Activated B cell treated with CpG ODN at 0.5 μM for 24 hours (primary cell): ENCODE results near the gene NPR2. TPM values are rescaled to one million over a fixed set of nuclear protein-coding genes. Genes with fewer than 3 reads are reported as not detected.
A peak's percentile ranks its signal among the peaks of the same experiment; 100 is the strongest.

Experiments
- ATAC-seq: fragments of 200-7000 bp; cut with Tn5 transposase; one replicate; pipeline ENCODE4 v1.10.0; 2021; ENCODE audit warnings: low read depth, mild to moderate bottlenecking, moderate library complexity
- CTCF ChIA-PET: fragments of 350-600 bp; sonication (Branson Sonifier 250); formaldehyde crosslinking; loops from one replicate; lab custom pipeline; 2021; ENCODE audit warnings: antibody characterized with exemption; lab: Charles Lee
- POLR2A ChIA-PET: fragments of 350-600 bp; sonication (Branson Sonifier 250); formaldehyde crosslinking; loops from one replicate; lab custom pipeline; 2021; ENCODE audit warnings: antibody characterized with exemption; lab: Charles Lee
- DNase-seq: peaks from one replicate; pipeline ENCODE4 v3.0.0; 2022
- H3K27ac Mint-ChIP-seq: one replicate; pipeline ENCODE4 v1.8.0; 2020; ENCODE audit warnings: mixed read lengths
- H3K27me3 Mint-ChIP-seq: one replicate; pipeline ENCODE4 v1.8.0; 2021; ENCODE audit warnings: mixed read lengths
- H3K36me3 Mint-ChIP-seq: one replicate; pipeline ENCODE4 v1.8.0; 2021; ENCODE audit warnings: low read depth, mixed read lengths
- H3K4me1 Mint-ChIP-seq: one replicate; pipeline ENCODE4 v1.8.0; 2021; ENCODE audit warnings: mixed read lengths
- H3K4me3 Mint-ChIP-seq: one replicate; pipeline ENCODE4 v1.8.0; 2020; ENCODE audit warnings: mild to moderate bottlenecking, mixed read lengths
- H3K9me3 Mint-ChIP-seq: one replicate; pipeline ENCODE4 v1.8.0; 2020; ENCODE audit warnings: mixed read lengths
- CTCF ChIP-seq: fragments of 200-600 bp; IDR thresholded peaks from one replicate; pipeline ENCODE4 v1.8.0; 2022; ENCODE audit warnings: antibody characterized with exemption, mild to moderate bottlenecking
- intact Hi-C: fragments of 100-400 bp; cut with micrococcal nuclease; formaldehyde crosslinking; loops from one replicate; pipeline ENCODE4 v1.15.1; 2024
- total RNA-seq: library from RNA; stranded (reverse); gene quantifications from 2 replicates; pipeline ENCODE4 v1.2.3, GENCODE V29; 2022

The NPR2 gene
- total RNA-seq, 1 donor from 2014 or later: 4.6 TPM

GRCh38 chr9:35745569-35745968 is 45.8 kb upstream of the NPR2 start:
- POLR2A ChIA-PET: interaction anchor here (0.6 to 6.2 kb wide), 6 partner anchors 11 to 961 kb away, joined by 3 to 67 read pairs (median 5); partner anchors contain the start of genes CREB3 and TLN1
- H3K4me3 Mint-ChIP-seq: no peak overlapping the region
- DNase-seq (no peak), ATAC-seq (no peak)
- peaks cover 57% of the 10 kb centered on the region for H3K36me3 Mint-ChIP-seq
- H3K27me3 Mint-ChIP-seq: no peaks in the 10 kb centered on the region
- no peak for TF ChIP-seq CTCF
- H3K4me1 Mint-ChIP-seq: peaks cover 45% of the 10 kb centered on the region
- intact Hi-C loops: loop anchor here (5.0 kb wide), 1 partner anchor 98 kb away; no protein-coding TSS in a partner anchor
- no peaks in the 10 kb centered on the region for H3K9me3 Mint-ChIP-seq
- H3K27ac Mint-ChIP-seq: no peak overlapping the region
- CTCF ChIA-PET: interaction anchor here (6.0 kb wide), 1 partner anchor 10 kb away, joined by 51 read pairs; no protein-coding TSS in a partner anchor

- intact Hi-C loops: loop anchor here (5.0 kb wide), 1 partner anchor 99 kb away; no protein-coding TSS in a partner anchor
- Mint-ChIP-seq H3K4me3 (peak overlapping the region; percentile 90), H3K9me3 (no peaks in the 10 kb centered on the region), H3K27ac (no peak overlapping the region), H3K27me3 (no peaks in the 10 kb centered on the region), H3K36me3 (peaks cover 58% of the 10 kb centered on the region), H3K4me1 (peaks cover 48% of the 10 kb centered on the region)
- CTCF ChIA-PET: interaction anchor here (1.5 to 6.0 kb wide), 3 partner anchors 10 to 135 kb away, joined by 3 to 51 read pairs (median 10); no protein-coding TSS in a partner anchor
- DNase-seq (no peak), ATAC-seq (no peak)
- POLR2A ChIA-PET: interaction anchor here (1.1 to 6.2 kb wide), 3 partner anchors 10 to 29 kb away, joined by 3 to 67 read pairs (median 28); partner anchors contain the start of genes CREB3 and TLN1
- TF ChIP-seq CTCF: no peak
Measured at GRCh38 chr9:35746583-35746982, 44.8 kb upstream of the NPR2 start.

- Mint-ChIP-seq H3K27me3 (no peaks in the 10 kb centered on the region), H3K4me1 (peaks cover 47% of the 10 kb centered on the region), H3K4me3 (peak overlapping the region; percentile 90), H3K36me3 (peaks cover 57% of the 10 kb centered on the region), H3K27ac (peak overlapping the region; percentile 79), H3K9me3 (no peaks in the 10 kb centered on the region)
- ATAC-seq: no peak
- POLR2A ChIA-PET: interaction anchor here (0.6 to 6.2 kb wide), 15 partner anchors 8 to 132 kb away, joined by 3 to 67 read pairs (median 4); partner anchors contain the start of genes CCDC107, CREB3, HINT2 and RMRP
- no peak for TF ChIP-seq CTCF
- DNase-seq: no peak
- intact Hi-C loops: loop anchor here (5.0 kb wide), 1 partner anchor 101 kb away; no protein-coding TSS in a partner anchor
- CTCF ChIA-PET: interaction anchor here (0.7 to 6.0 kb wide), 10 partner anchors 8 to 145 kb away, joined by 3 to 51 read pairs (median 7); no protein-coding TSS in a partner anchor
Measured at GRCh38 chr9:35748242-35748857, 43.0 kb upstream of the NPR2 start.

GRCh38 chr9:35748858-35749514 is 42.4 kb upstream of the NPR2 start, which contains the start of the genes GBA2 and RGP1:
Gene GBA2 (minus strand): TSS chr9:35749228. CDS start chr9:35748704, 524 bp downstream.
Gene RGP1 (plus strand): TSS chr9:35749287. CDS start chr9:35749756, 469 bp downstream.
- intact Hi-C loops: loop anchor here (1.0 to 5.0 kb wide), 6 partner anchors 8 to 145 kb away; partner anchors contain the start of genes CREB3, HINT2 and TLN1
- Mint-ChIP-seq H3K9me3 (no peaks in the 10 kb centered on the region), H3K27ac (peak within 1 kb of the TSS; percentile 88), H3K36me3 (peaks cover 57% of the 10 kb centered on the region), H3K27me3 (no peaks in the 10 kb centered on the region), H3K4me1 (peaks cover 44% of the 10 kb centered on the region), H3K4me3 (peak within 1 kb of the TSS; percentile 93)
- POLR2A ChIA-PET: interaction anchor here (0.6 to 6.2 kb wide), 22 partner anchors 8 to 145 kb away, joined by 3 to 67 read pairs (median 4); partner anchors contain the start of genes CCDC107, CREB3, HINT2 and RMRP
- TF ChIP-seq CTCF: no peak
- DNase-seq: peak; percentile 84
- CTCF ChIA-PET: interaction anchor here (0.7 to 6.0 kb wide), 14 partner anchors 7 to 145 kb away, joined by 3 to 51 read pairs (median 5); partner anchors contain the start of gene CCDC107
- peak; percentile 84 for ATAC-seq
